SK-N-SH treated with all-trans-retinoic acid at 6 μM for 48 hours (cell line): Measurements from ENCODE around the gene S100A7.
A peak's percentile ranks its signal among the peaks of the same experiment; 100 is the strongest.

Source experiments
- ATAC-seq: fragments of 200-7000 bp; cut with Tn5 transposase; 3 replicates; pipeline ENCODE4 v1.9.1; 2020; ENCODE audit warnings: mild to moderate bottlenecking, moderate library complexity
- ARNTL ChIP-seq: fragments of 450-650 bp; formaldehyde crosslinking; IDR thresholded peaks from 2 replicates; pipeline ENCODE4 v1.5.0; 2020; ENCODE audit warnings: low read depth, mild to moderate bottlenecking, moderate library complexity, borderline replicate concordance
- CSDC2 ChIP-seq: fragments of 250-450 bp; sonication (Bioruptor Pico); IDR thresholded peaks from 2 replicates; pipeline ENCODE4 v1.5.0; 2020; ENCODE audit warnings: mild to moderate bottlenecking, moderate library complexity
- ESRRG ChIP-seq: fragments of 250-450 bp; sonication (Bioruptor Pico); IDR thresholded peaks from 2 replicates; pipeline ENCODE4 v1.6.1; 2021; ENCODE audit warnings: mild to moderate bottlenecking
- GLIS3 ChIP-seq: fragments of 250-450 bp; sonication (Bioruptor Pico); IDR thresholded peaks from 2 replicates; pipeline ENCODE4 v1.5.0; 2020; ENCODE audit warnings: mild to moderate bottlenecking, moderate library complexity
- ISL1 ChIP-seq: fragments of 250-450 bp; sonication (Bioruptor Pico); IDR thresholded peaks from 2 replicates; pipeline ENCODE4 v2.1.2; 2022; ENCODE audit warnings: mild to moderate bottlenecking, moderate library complexity
- OSR1 ChIP-seq: fragments of 250-450 bp; sonication (Bioruptor Pico); IDR thresholded peaks from 2 replicates; pipeline ENCODE4 v1.8.0; 2022; ENCODE audit warnings: moderate library complexity, mild to moderate bottlenecking, inconsistent platforms
- PPARA ChIP-seq: fragments of 250-450 bp; sonication (Bioruptor Pico); IDR thresholded peaks from 2 replicates; pipeline ENCODE4 v1.5.0; 2020; ENCODE audit warnings: mild to moderate bottlenecking, borderline replicate concordance
- TOX ChIP-seq: fragments of 250-450 bp; sonication (Bioruptor Pico); IDR thresholded peaks from 2 replicates; pipeline ENCODE4 v1.8.0; 2021; ENCODE audit warnings: mild to moderate bottlenecking, moderate library complexity, borderline replicate concordance
- ZC3H10 ChIP-seq: fragments of 250-450 bp; sonication (Bioruptor Pico); IDR thresholded peaks from 2 replicates; pipeline ENCODE4 v1.5.1; 2021; ENCODE audit warnings: mild to moderate bottlenecking, moderate library complexity
- ZFP30 ChIP-seq: fragments of 450-650 bp; formaldehyde crosslinking; IDR thresholded peaks from 2 replicates; pipeline ENCODE4 v1.5.0; 2022; ENCODE audit warnings: mild to moderate bottlenecking, moderate library complexity
- ZNF565 ChIP-seq: fragments of 450-650 bp; formaldehyde crosslinking; conservative IDR thresholded peaks from 2 replicates; pipeline ENCODE4 v1.5.0; 2020; ENCODE audit warnings: low read depth, mild to moderate bottlenecking, moderate library complexity
- ZNF8 ChIP-seq: fragments of 450-650 bp; formaldehyde crosslinking; IDR thresholded peaks from 2 replicates; pipeline ENCODE4 v1.5.0; 2020; ENCODE audit warnings: mild to moderate bottlenecking, moderate library complexity
- TF ChIP-seq, protein P1 (sequence below): fragments of 250-450 bp; sonication (Bioruptor Pico); IDR thresholded peaks from 2 replicates; pipeline ENCODE4 v1.5.0; 2020; ENCODE audit warnings: mild to moderate bottlenecking, moderate library complexity
- TF ChIP-seq, protein P2 (sequence below): fragments of 250-450 bp; sonication (Bioruptor Pico); IDR thresholded peaks from 2 replicates; pipeline ENCODE4 v1.8.0; 2021; ENCODE audit warnings: low read depth, mild to moderate bottlenecking, moderate library complexity, borderline replicate concordance
- TF ChIP-seq, protein P3 (sequence below): fragments of 250-450 bp; sonication (Bioruptor Pico); IDR thresholded peaks from 2 replicates; pipeline ENCODE4 v1.5.1; 2020; ENCODE audit warnings: low read depth, mild to moderate bottlenecking, moderate library complexity
- TF ChIP-seq, protein P4 (sequence below): fragments of 250-450 bp; sonication (Bioruptor Pico); IDR thresholded peaks from 2 replicates; pipeline ENCODE4 v1.8.0; 2020; ENCODE audit warnings: mild to moderate bottlenecking, moderate library complexity, borderline replicate concordance

The S100A7 gene

DNA sequence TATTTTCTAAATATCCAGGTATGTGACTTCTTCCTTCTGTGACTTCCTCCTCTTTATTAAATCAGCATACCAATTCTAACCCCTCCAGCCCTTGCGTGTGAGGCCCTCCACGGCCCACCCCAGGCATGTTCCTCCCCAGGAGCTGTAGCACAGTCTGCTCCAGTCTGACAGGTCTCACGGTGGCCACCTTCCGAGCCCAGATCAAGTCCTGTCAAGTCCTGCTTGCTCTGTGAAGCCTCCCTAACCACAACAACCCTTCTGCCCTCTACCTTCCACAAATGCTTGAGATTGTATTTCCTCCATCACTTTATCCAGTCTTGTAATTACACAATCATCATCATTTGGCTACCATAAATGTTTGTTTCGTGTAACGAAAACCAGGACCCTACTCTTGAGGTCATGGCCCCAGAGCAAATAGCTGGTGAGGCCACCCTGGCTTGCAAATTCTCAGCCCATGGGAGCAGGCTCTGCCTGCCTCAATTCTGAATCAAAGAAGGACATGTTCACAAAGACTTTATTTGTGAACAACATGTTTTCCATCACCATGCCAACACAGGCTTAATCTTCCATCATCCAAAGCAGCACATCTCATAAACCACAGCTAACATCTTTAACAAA is 33.0 kb upstream of the S100A7 start:
- TF ChIP-seq CSDC2 (CRISPR knock-in tag), result no peak
- ATAC-seq, result no peak

DNA sequence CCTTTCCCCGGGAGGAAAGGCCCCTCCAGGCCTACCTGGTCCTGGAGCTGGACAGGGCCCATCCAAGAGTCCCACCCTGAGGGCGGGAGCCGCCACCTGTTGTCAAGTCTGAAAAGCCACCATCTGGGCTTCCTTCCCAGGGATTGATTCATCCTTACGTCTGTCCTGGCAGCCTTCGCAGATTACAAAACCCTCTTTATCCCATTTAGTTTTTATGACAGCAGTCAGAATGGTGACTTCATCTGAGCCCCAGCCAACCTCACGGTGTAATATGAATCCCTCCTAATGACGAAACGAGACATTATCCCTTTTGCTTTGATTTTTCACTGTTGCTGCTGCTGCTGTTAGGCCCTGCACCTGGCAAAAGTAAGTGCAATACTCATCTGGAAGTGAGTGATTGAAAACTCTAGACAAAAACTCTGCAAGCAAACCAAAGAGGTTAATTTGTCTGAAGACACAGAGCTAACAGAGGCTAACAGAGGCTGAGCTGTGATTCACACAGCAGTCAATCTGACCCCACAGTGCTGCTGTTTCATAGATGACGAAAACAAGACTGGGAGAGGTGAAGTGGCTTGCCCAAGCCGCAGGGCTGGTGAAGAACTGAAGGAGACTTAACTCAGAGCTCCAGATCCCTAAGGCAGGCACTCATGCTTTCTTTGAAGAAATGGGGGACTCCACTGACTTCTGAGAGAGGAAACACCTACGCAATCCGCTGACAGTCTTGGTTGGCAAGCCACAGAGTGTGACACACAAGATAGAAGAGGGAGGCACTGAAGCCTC is 30.0 kb upstream of the S100A7 start:
- TF ChIP-seq OSR1 (no peak), CSDC2 (CRISPR knock-in tag) (no peak), TOX (peak; percentile 61; the same call in 1 of the 2 replicates), ZNF565 (CRISPR knock-in tag) (no peak), ZC3H10 (CRISPR knock-in tag) (no peak; the same call in 1 of the 2 replicates), ISL1 (CRISPR knock-in tag) (no peak)
- TF ChIP-seq, protein P1, sequence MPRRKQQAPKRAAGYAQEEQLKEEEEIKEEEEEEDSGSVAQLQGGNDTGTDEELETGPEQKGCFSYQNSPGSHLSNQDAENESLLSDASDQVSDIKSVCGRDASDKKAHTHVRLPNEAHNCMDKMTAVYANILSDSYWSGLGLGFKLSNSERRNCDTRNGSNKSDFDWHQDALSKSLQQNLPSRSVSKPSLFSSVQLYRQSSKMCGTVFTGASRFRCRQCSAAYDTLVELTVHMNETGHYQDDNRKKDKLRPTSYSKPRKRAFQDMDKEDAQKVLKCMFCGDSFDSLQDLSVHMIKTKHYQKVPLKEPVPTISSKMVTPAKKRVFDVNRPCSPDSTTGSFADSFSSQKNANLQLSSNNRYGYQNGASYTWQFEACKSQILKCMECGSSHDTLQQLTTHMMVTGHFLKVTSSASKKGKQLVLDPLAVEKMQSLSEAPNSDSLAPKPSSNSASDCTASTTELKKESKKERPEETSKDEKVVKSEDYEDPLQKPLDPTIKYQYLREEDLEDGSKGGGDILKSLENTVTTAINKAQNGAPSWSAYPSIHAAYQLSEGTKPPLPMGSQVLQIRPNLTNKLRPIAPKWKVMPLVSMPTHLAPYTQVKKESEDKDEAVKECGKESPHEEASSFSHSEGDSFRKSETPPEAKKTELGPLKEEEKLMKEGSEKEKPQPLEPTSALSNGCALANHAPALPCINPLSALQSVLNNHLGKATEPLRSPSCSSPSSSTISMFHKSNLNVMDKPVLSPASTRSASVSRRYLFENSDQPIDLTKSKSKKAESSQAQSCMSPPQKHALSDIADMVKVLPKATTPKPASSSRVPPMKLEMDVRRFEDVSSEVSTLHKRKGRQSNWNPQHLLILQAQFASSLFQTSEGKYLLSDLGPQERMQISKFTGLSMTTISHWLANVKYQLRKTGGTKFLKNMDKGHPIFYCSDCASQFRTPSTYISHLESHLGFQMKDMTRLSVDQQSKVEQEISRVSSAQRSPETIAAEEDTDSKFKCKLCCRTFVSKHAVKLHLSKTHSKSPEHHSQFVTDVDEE (CRISPR knock-in tag), result no peak
- TF ChIP-seq, protein P2, sequence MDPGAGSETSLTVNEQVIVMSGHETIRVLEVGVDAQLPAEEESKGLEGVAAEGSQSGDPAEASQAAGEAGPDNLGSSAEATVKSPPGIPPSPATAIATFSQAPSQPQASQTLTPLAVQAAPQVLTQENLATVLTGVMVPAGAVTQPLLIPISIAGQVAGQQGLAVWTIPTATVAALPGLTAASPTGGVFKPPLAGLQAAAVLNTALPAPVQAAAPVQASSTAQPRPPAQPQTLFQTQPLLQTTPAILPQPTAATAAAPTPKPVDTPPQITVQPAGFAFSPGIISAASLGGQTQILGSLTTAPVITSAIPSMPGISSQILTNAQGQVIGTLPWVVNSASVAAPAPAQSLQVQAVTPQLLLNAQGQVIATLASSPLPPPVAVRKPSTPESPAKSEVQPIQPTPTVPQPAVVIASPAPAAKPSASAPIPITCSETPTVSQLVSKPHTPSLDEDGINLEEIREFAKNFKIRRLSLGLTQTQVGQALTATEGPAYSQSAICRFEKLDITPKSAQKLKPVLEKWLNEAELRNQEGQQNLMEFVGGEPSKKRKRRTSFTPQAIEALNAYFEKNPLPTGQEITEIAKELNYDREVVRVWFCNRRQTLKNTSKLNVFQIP (CRISPR knock-in tag), result peak; percentile 12; the same call in 1 of the 2 replicates
- peak; percentile 81 for ATAC-seq

DNA sequence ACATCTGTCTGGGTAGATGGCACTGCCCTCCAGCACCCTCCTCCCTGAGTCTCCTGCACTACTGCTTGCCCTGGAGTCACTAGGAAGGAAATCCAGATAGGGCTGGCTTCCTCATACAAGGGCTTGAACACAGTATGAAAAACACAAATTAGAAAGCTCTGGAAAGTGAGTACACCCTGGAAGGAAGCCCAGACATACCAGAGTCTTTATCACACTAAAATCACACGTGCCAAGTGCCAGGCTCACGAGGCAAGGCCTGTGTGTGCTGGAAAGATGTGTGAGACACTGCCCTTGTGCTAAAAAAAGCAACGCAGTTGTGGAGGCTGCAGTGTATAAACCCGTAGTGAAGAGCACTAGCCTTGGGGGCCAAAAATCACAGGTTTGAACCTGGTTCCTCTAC is 28.3 kb upstream of the S100A7 start:
- ATAC-seq, result peak; percentile 17
- no peak for TF ChIP-seq CSDC2 (CRISPR knock-in tag)
- TF ChIP-seq TOX, result no peak
- TF ChIP-seq ZNF8 (CRISPR knock-in tag), result peak; percentile 53; the same call in 1 of the 2 replicates

DNA sequence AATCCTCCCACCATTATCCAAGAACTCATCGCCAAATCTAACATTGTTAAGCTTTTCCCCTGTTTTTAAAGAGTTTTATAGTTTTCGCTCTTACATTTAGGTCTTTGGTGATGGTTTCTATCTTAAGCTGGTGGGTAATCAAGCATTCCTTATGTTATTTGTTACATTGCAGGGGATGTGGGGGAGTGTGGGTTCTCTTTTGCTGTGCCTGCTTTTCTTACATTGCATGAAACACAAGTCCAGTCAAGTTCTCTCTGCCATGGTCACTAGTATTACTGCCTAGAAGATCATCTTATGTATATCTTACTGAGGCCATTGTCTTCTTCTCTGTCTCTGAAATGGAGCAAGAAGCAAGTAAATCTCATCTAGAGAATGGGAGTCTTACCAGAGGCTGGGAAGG is 27.3 kb upstream of the S100A7 start:
- TF ChIP-seq CSDC2 (CRISPR knock-in tag) (no peak), ZFP30 (CRISPR knock-in tag) (no peak)
- ATAC-seq, result no peak

DNA sequence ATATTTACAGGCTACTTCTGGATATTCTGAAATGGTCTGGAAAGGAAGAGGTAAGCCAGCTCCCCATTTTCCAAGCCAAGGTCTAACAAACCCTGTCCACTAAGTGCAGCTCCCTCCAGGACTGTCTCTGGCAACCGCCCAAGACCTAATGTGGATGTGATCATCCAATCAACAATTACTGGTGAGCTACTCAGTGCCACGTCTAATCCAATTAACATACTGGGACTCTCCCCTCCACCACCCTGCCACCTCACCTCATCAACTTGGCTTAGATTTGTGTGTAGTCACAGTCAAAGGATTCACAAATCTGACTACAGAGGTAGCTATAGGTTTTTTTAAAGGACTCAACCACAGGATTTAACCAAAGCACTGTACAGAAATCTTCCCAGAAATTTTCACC is 25.4 kb upstream of the S100A7 start:
- peak; percentile 28 for ATAC-seq
- TF ChIP-seq ESRRG (CRISPR knock-in tag) (no peak), OSR1 (no peak), ZFP30 (CRISPR knock-in tag) (no peak), CSDC2 (CRISPR knock-in tag) (no peak), ISL1 (CRISPR knock-in tag) (peak; percentile 59), ZNF565 (CRISPR knock-in tag) (no peak), ARNTL (CRISPR knock-in tag) (no peak)
- TF ChIP-seq, protein P3, sequence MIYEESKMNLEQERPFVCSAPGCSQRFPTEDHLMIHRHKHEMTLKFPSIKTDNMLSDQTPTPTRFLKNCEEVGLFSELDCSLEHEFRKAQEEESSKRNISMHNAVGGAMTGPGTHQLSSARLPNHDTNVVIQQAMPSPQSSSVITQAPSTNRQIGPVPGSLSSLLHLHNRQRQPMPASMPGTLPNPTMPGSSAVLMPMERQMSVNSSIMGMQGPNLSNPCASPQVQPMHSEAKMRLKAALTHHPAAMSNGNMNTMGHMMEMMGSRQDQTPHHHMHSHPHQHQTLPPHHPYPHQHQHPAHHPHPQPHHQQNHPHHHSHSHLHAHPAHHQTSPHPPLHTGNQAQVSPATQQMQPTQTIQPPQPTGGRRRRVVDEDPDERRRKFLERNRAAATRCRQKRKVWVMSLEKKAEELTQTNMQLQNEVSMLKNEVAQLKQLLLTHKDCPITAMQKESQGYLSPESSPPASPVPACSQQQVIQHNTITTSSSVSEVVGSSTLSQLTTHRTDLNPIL (CRISPR knock-in tag), result no peak
- TF ChIP-seq, protein P4, sequence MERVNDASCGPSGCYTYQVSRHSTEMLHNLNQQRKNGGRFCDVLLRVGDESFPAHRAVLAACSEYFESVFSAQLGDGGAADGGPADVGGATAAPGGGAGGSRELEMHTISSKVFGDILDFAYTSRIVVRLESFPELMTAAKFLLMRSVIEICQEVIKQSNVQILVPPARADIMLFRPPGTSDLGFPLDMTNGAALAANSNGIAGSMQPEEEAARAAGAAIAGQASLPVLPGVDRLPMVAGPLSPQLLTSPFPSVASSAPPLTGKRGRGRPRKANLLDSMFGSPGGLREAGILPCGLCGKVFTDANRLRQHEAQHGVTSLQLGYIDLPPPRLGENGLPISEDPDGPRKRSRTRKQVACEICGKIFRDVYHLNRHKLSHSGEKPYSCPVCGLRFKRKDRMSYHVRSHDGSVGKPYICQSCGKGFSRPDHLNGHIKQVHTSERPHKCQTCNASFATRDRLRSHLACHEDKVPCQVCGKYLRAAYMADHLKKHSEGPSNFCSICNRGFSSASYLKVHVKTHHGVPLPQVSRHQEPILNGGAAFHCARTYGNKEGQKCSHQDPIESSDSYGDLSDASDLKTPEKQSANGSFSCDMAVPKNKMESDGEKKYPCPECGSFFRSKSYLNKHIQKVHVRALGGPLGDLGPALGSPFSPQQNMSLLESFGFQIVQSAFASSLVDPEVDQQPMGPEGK (CRISPR knock-in tag), result no peak
- TF ChIP-seq, all 23 proteins: peak for 1

DNA sequence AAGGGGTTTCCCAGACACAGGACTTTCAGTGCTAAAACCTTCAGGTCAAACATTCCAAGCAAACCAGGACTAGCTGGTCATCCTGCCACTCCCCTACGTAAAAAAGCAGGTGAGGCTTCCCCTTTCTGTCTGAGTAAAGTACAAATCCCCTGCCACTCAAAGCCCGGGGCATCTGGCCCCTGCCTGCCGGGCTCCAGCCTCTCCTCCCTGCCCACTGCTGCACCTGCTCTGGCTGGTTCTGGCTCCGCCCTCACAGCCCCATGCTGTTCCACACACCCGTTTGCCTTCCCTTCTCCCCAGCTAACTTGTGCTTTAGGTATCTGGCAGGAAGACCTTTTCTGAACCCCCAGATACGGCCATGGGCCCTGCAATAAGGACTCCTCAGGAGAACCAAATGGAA is 23.3 kb upstream of the S100A7 start:
- no peak for TF ChIP-seq PPARA (CRISPR knock-in tag)
- TF ChIP-seq, protein P3 (CRISPR knock-in tag), result no peak
- no peak for TF ChIP-seq GLIS3
- no peak for TF ChIP-seq ZFP30 (CRISPR knock-in tag)
- no peak for ATAC-seq
